A673 (cell line): ENCODE data around the gene CCDC160. TPM values are rescaled to one million over a fixed set of nuclear protein-coding genes. Genes with fewer than 3 reads are reported as not detected.
"Not testable (repeated sequence)": the region's sequence is repeated elsewhere in the genome, so short reads cannot be mapped to it uniquely, and the experiment has no call there.

Source experiments
- BruUV-seq: library from RNA; stranded (reverse); fragments of 400-500 nt; replicated peaks from 2 replicates; lab custom pipeline; 2021; lab: Mats Ljungman, UMichigan
- CTCF ChIA-PET: fragments of 300-600 bp; sonication (Branson Sonifier 250); formaldehyde crosslinking; loops from one replicate; lab custom pipeline; 2022; ENCODE audit warnings: antibody characterized with exemption; lab: Charles Lee
- POLR2A ChIA-PET: fragments of 300-600 bp; sonication (Branson Sonifier 250); formaldehyde crosslinking; loops from one replicate; lab custom pipeline; 2022; ENCODE audit warnings: antibody characterized with exemption; ENCODE audit not compliant: low non-redundant PET; lab: Charles Lee
- DNase-seq: peaks from one replicate; pipeline ENCODE4 v3.0.0-alpha.2; 2015; ENCODE audit warnings: low spot score
- H3K27ac ChIP-seq: fragments of 200-600 bp; sonication (generic); 2 replicates; pipeline ENCODE4 v1.5.1; 2016; ENCODE audit warnings: mixed run types, low read depth, mild to moderate bottlenecking, mixed read lengths, antibody characterized with exemption, low read length; ENCODE audit not compliant: poor library complexity, severe bottlenecking
- H3K27me3 ChIP-seq: fragments of 200-600 bp; sonication (generic); replicated peaks from 2 replicates; pipeline ENCODE4 v1.6.1; 2017; ENCODE audit warnings: mixed run types, low read depth, mild to moderate bottlenecking, mixed read lengths, antibody characterized with exemption, low read length; ENCODE audit not compliant: insufficient read depth, poor library complexity
- H3K36me3 ChIP-seq: fragments of 200-600 bp; sonication (generic); 2 replicates; pipeline ENCODE4 v1.6.1; 2016; ENCODE audit warnings: mixed run types, mild to moderate bottlenecking, mixed read lengths, antibody characterized with exemption, low read length; ENCODE audit not compliant: insufficient read depth, poor library complexity, severe bottlenecking
- H3K4me1 ChIP-seq: fragments of 200-600 bp; sonication (generic); 2 replicates; pipeline ENCODE4 v1.6.1; 2017; ENCODE audit warnings: mixed run types, mild to moderate bottlenecking, mixed read lengths, antibody characterized with exemption, low read length; ENCODE audit not compliant: insufficient read depth, poor library complexity, severe bottlenecking
- H3K4me3 ChIP-seq: fragments of 200-600 bp; sonication (generic); 2 replicates; pipeline ENCODE4 v1.5.1; 2016; ENCODE audit warnings: low read depth, mixed run types, mild to moderate bottlenecking, mixed read lengths, low read length; ENCODE audit not compliant: poor library complexity, severe bottlenecking
- H3K9me3 ChIP-seq: fragments of 200-600 bp; sonication (generic); 2 replicates; pipeline ENCODE4 v1.6.1; 2016; ENCODE audit warnings: mixed run types, low read depth, mild to moderate bottlenecking, mixed read lengths, antibody characterized with exemption, low read length; ENCODE audit not compliant: poor library complexity, severe bottlenecking
- CTCF ChIP-seq: fragments of 300-800, 200-600 bp; sonication (generic); conservative IDR thresholded peaks from 2 replicates; pipeline ENCODE4 v1.5.1; 2017; ENCODE audit warnings: low read depth, mild to moderate bottlenecking, antibody characterized with exemption, low read length, moderate library complexity, mixed read lengths
- EZH2 ChIP-seq: fragments of 200-600 bp; sonication (generic); IDR thresholded peaks from 2 replicates; pipeline ENCODE4 v1.6.1; 2017; ENCODE audit warnings: borderline replicate concordance, low read depth, mild to moderate bottlenecking, mixed read lengths, antibody characterized with exemption, low read length; ENCODE audit not compliant: poor library complexity, severe bottlenecking
- intact Hi-C: fragments of 100-400 bp; cut with micrococcal nuclease; formaldehyde crosslinking; loops from one replicate; pipeline ENCODE4 v1.10.0; 2022; ENCODE audit not compliant: unreplicated experiment
- total RNA-seq: library from RNA; stranded (reverse); gene quantifications from 2 replicates; pipeline ENCODE4 v1.2.3, GENCODE V29; 2021

CCDC160 gene
- total RNA-seq, 1 experiment from 2014 or later = not detected

- Histone ChIP-seq H3K4me3 (no peak overlapping the region), H3K4me1 (no peaks in the 10 kb centered on the region), H3K36me3 (no peaks in the 10 kb centered on the region), H3K9me3 (no peaks in the 10 kb centered on the region), H3K27me3 (no peaks in the 10 kb centered on the region), H3K27ac (no peak overlapping the region)
- ChIA-PET POLR2A (no interaction called here), CTCF (no interaction called here)
- BruUV-seq = no TSS peak
- intact Hi-C loops = no loop called here
- no peak for TF ChIP-seq CTCF
- no peak for TF ChIP-seq EZH2
- no peak for DNase-seq
These were observed 18.6 kb downstream of the CCDC160 start for GRCh38 chrX:134255555-134255954.

GRCh38 chrX:134256684-134257083, 19.7 kb downstream of the CCDC160 start:
- CTCF ChIA-PET = no interaction called here
- Histone ChIP-seq H3K4me1 (no peaks in the 10 kb centered on the region), H3K36me3 (no peaks in the 10 kb centered on the region), H3K27ac (no peak overlapping the region), H3K9me3 (no peaks in the 10 kb centered on the region), H3K27me3 (no peaks in the 10 kb centered on the region), H3K4me3 (no peak overlapping the region)
- POLR2A ChIA-PET = no interaction called here
- BruUV-seq = no TSS peak
- TF ChIP-seq EZH2 (no peak), CTCF (no peak)
- intact Hi-C loops = no loop called here
- no peak for DNase-seq

GRCh38 chrX:134258202-134258601, 21.2 kb downstream of the CCDC160 start:
- Histone ChIP-seq H3K27me3 (no peaks in the 10 kb centered on the region), H3K4me3 (no peak overlapping the region), H3K27ac (no peak overlapping the region), H3K4me1 (no peaks in the 10 kb centered on the region), H3K9me3 (no peaks in the 10 kb centered on the region), H3K36me3 (no peaks in the 10 kb centered on the region)
- TF ChIP-seq EZH2 (no peak), CTCF (no peak)
- no peak for DNase-seq
- intact Hi-C loops = no loop called here
- BruUV-seq = no TSS peak
- ChIA-PET POLR2A (no interaction called here), CTCF (no interaction called here)

GRCh38 chrX:134285934-134286333, 49.0 kb downstream of the CCDC160 start:
- POLR2A ChIA-PET, H3K4me1 ChIP-seq, H3K4me3 ChIP-seq, CTCF ChIA-PET, H3K36me3 ChIP-seq, DNase-seq, H3K9me3 ChIP-seq, H3K27me3 ChIP-seq, BruUV-seq, intact Hi-C loops, H3K27ac ChIP-seq: not testable (repeated sequence)
